Stomach smooth muscle (tissue), 2 donors: ENCODE results near the gene CCDC97.
A peak's percentile ranks its signal among the peaks of the same experiment; 100 is the strongest.

Experiments used
- H3K27ac ChIP-seq: one replicate; pipeline ENCODE4 v1.7.0; 2013; ENCODE audit warnings: mild to moderate bottlenecking, low read length, inconsistent platforms
- H3K27me3 ChIP-seq, 2 donors: one replicate each; pipeline ENCODE4 v1.7.0; 2013; ENCODE audit warnings: low read length in 2 of 2; ENCODE audit not compliant: insufficient read depth in 2 of 2, control insufficient read depth in 1 of 2
- H3K36me3 ChIP-seq, 2 donors: one replicate each; pipeline ENCODE4 v1.7.0; 2013; ENCODE audit warnings: low read length in 2 of 2; ENCODE audit not compliant: control insufficient read depth in 2 of 2, insufficient read depth in 2 of 2
- H3K4me1 ChIP-seq: one replicate; pipeline ENCODE4 v1.7.0; 2013; ENCODE audit warnings: low read length; ENCODE audit not compliant: control insufficient read depth, insufficient read depth
- H3K4me3 ChIP-seq, 2 donors: one replicate each; pipeline ENCODE4 v1.7.0; 2013; ENCODE audit warnings: low read length in 2 of 2
- H3K9ac ChIP-seq, 2 donors: one replicate each; pipeline ENCODE4 v1.7.0; 2013; ENCODE audit warnings: low read length in 2 of 2, mild to moderate bottlenecking in 1 of 2
- H3K9me3 ChIP-seq, 2 donors: one replicate each; pipeline ENCODE4 v1.7.0; 2013; ENCODE audit warnings: low read length in 2 of 2; ENCODE audit not compliant: control insufficient read depth in 2 of 2
- donor health status: healthy.
- donor health status: Pancreatic carcinoma.

CCDC97 gene

DNA sequence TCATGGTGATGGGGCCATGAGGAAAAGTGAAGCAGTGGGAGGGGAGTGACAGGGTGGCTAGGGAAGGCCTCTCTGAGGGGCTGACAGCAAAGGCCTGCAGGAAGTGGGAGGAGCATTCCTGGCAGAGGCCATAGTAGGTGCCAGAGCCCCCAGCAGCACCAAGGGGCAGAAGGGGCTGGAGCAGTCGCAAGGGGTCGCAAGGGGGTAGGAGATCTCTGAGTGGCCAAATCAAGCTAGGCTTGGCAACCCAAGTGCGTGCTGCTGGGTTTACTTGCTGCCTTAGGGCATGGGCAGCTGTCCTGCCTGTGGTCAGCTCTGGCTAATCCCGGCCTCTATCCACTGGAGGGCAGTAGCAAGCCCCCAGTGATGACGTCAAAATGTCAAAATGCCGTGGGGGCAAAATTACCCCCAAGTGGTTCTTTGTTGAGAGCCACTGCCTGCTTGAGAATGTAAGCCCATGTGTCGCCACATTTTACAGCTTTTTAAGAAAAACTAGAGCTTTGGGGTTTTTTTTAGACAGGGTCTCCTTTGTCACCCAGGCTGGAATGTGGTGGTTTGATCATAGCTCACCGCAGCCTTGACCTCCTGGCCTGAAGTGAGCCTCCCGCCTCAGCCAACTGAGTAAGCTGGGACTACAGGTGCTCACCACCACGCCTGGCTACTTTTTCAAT, 11.8 kb downstream of the CCDC97 start:
- Histone ChIP-seq H3K4me3 (no peak overlapping the region), H3K27ac (peak overlapping the region; percentile 93), H3K4me1 (peaks cover 48% of the 10 kb centered on the region), H3K36me3 (peaks cover 35 to 38% of the 10 kb centered on the region in 2 donors), H3K27me3 (no peaks in the 10 kb centered on the region), H3K9me3 (no peaks in the 10 kb centered on the region), H3K9ac (no peak overlapping the region)

DNA sequence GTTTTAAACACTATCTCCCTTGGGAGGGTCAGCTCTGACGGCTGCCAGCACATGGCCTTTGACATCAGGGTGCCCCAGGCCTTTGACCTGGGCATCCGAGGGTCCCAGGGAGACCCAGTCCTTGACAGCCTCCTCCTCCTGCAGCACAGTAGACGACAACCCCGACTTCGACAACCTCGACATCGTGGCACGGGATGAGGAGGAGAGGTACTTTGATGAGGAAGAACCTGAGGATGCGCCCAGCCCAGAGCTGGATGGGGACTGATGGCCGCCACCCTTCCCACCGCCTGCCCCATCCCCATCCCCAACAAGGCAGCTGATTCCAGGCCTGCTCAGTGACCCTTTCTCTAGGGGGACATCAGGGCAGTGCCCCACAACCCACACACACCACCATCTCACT, 12.5 kb downstream of the CCDC97 start:
- H3K4me1 ChIP-seq: peaks cover 48% of the 10 kb centered on the region
- no peak overlapping the region for H3K4me3 ChIP-seq
- peak overlapping the region; percentile 93 for H3K27ac ChIP-seq
- H3K36me3 ChIP-seq: peaks cover 28 to 31% of the 10 kb centered on the region in 2 donors
- no peaks in the 10 kb centered on the region for H3K27me3 ChIP-seq
- no peaks in the 10 kb centered on the region for H3K9me3 ChIP-seq
- H3K9ac ChIP-seq: peak overlapping the region in 1 of 2 donors; percentile 39

DNA sequence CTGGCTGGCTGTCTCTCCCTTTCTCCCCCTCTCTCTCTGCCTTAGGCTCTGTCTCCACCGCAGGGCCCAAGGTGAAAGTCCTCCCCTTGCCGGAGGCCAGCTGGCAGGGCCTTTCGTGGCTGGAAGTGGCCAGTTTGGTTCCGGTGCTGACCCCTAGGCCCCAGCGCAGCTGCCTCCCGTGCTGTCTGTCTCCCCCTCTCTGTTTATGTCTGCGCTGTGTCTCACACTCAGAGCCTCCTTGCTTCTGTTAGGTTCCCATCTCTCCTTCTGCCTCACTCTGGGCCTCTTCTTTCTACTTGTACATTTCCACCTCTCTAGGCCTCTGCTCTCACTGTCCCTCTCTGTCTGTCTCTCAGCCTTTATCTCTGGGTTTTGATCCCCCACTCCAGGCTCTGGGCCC, 13.1 kb downstream of the CCDC97 start:
- H3K4me1 ChIP-seq: peaks cover 48% of the 10 kb centered on the region
- peaks cover 29 to 31% of the 10 kb centered on the region in 2 donors for H3K36me3 ChIP-seq
- no peak overlapping the region for H3K4me3 ChIP-seq
- H3K9ac ChIP-seq: peak overlapping the region; percentile 53 to 68
- H3K9me3 ChIP-seq: no peaks in the 10 kb centered on the region
- H3K27me3 ChIP-seq: no peaks in the 10 kb centered on the region
- peak overlapping the region; percentile 93 for H3K27ac ChIP-seq

GRCh38 chr19:41323430-41324125, 13.6 kb downstream of the CCDC97 start:
- Histone ChIP-seq H3K27ac (peak overlapping the region; percentile 93), H3K9ac (peak overlapping the region; percentile 53 to 68), H3K4me1 (peaks cover 48% of the 10 kb centered on the region), H3K27me3 (no peaks in the 10 kb centered on the region), H3K9me3 (no peaks in the 10 kb centered on the region), H3K4me3 (no peak overlapping the region), H3K36me3 (peaks cover 32% of the 10 kb centered on the region in 2 donors)

GRCh38 chr19:41324231-41324702, 14.3 kb downstream of the CCDC97 start:
- Histone ChIP-seq H3K4me3 (peak overlapping the region in 1 of 2 donors; percentile 70), H3K27ac (peak overlapping the region; percentile 93), H3K9me3 (no peaks in the 10 kb centered on the region), H3K9ac (peak overlapping the region; percentile 25 to 36), H3K36me3 (peaks cover 26 to 29% of the 10 kb centered on the region in 2 donors), H3K27me3 (no peaks in the 10 kb centered on the region), H3K4me1 (peaks cover 48% of the 10 kb centered on the region)

DNA sequence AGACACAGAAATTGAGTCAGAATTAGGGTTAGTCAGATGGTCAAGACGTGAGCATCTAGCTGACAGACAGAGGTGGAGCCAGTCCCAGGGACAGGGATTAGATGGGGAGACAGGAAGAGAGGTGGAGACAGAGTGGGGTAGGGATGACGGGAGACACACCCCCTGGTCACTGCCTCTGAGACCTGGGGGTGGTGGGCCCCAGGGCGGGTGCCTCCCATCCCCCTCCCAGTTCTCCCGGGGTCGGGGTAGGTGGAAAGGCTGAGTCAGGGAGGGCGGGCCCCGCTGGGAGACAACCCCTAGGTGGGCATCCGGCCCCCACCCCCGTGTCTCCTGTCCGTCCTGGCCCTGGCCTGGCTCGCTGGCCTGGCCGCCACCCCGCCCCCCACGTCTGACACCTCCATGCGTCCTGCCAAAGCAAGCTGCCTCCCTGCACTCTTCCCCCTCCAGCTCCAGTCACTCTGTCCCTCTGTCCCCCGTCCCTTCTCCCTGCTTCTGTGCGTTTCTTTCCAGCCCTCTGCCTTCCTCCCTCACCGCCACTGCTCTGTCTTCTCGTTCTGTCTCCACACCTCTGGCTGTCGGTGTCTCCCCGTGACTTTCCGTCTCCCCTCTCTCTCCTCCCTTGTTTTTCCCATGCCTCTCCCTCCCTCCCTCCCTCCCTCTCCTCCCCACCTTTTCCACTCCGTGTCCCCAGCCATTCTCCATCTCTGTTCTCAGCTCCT, 15.1 kb downstream of the CCDC97 start:
- H3K9me3 ChIP-seq: no peaks in the 10 kb centered on the region
- peak overlapping the region; percentile 93 for H3K27ac ChIP-seq
- peaks cover 18 to 25% of the 10 kb centered on the region in 2 donors for H3K36me3 ChIP-seq
- H3K4me3 ChIP-seq: peak overlapping the region; percentile 38 to 70
- no peaks in the 10 kb centered on the region for H3K27me3 ChIP-seq
- H3K9ac ChIP-seq: peak overlapping the region; percentile 44 to 68
- H3K4me1 ChIP-seq: peaks cover 48% of the 10 kb centered on the region

DNA sequence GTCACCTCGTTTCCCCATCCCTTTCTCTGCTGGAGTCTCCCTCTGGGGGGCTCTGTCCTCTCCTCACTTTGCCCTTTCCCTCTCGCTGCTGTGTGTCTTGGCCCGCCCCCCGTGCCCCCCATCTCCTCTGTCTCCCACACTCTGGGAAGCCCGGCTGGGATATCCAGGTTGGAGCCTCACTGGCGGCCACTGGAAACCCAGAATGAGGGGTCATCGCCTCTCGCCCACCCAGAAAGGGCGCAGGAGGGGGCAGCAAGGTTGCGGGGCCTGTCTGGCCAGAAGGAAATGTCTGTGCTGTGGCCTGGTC, 15.6 kb downstream of the CCDC97 start:
- Histone ChIP-seq H3K4me3 (peak overlapping the region in 1 of 2 donors; percentile 70), H3K9me3 (no peaks in the 10 kb centered on the region), H3K27ac (peak overlapping the region; percentile 93), H3K36me3 (peaks cover 13 to 24% of the 10 kb centered on the region in 2 donors), H3K9ac (peak overlapping the region; percentile 42 to 50), H3K27me3 (no peaks in the 10 kb centered on the region), H3K4me1 (peaks cover 48% of the 10 kb centered on the region)

DNA sequence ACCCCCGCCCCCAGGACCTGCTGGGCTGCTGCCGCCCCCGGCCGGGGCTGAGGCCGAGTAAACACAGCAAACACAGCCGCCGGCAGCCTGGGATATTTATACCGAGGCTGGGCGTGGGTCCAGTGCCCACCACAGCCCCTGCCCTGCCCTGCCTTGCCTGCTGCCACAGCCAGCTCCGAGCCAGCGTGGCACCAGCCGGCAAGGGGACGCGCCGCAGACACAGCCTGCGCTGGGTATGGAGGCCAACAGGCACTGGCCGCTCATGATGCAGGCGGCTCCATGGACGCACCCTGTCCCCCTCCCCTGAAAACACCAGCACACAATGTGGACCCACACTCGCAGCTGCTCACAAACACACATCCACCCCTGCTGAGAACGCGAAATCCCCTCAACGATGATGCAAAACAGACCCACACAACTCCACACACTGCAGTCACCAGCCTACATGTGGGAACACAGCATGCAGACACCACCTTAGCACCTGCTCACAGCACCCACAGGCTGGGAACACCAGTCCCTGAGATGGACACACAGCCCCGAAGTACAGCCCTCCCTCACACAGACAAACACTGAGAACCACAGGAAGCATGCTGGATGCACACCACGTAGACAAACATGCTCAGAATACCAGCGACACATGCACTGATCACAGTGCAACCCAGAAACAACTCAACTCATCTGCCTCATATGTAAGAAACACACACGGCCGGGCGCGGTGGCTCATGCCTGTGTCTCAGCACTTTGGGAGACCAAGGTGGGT, 16.2 kb downstream of the CCDC97 start:
- no peaks in the 10 kb centered on the region for H3K9me3 ChIP-seq
- peaks cover 12 to 21% of the 10 kb centered on the region in 2 donors for H3K36me3 ChIP-seq
- H3K27ac ChIP-seq: peak overlapping the region; percentile 93
- H3K4me1 ChIP-seq: peaks cover 48% of the 10 kb centered on the region
- peak overlapping the region; percentile 21 to 70 for H3K4me3 ChIP-seq
- H3K27me3 ChIP-seq: no peaks in the 10 kb centered on the region
- peak overlapping the region; percentile 47 to 50 for H3K9ac ChIP-seq

DNA sequence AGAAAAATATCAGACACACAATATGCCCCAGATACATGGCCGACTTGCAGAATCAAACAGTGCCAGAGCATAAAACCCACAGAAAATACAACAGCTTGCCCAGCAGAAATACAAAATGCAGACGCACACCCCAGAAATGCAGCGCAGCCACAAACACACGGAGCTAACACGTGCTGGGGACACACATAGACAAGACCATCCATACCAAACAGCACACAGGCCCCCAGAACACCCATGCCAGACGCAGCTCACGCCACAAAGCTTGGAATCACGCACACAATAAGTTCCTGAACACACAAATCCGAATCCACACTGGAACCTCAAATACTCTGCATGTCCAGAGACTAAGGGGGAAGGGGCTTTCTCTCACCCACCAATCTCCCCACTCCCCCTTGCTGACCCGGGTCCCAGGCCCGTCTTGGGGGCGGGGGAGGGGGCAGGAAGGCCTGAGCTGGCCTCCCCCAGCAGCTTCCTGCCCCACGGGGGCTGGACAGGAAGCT, 17.2 kb downstream of the CCDC97 start:
- Histone ChIP-seq H3K27me3 (no peaks in the 10 kb centered on the region), H3K9ac (no peak overlapping the region), H3K4me1 (peaks cover 42% of the 10 kb centered on the region), H3K36me3 (peaks cover 10 to 26% of the 10 kb centered on the region in 2 donors), H3K4me3 (no peak overlapping the region), H3K27ac (no peak overlapping the region), H3K9me3 (no peaks in the 10 kb centered on the region)

- Histone ChIP-seq H3K9ac (no peak overlapping the region), H3K4me3 (peak overlapping the region in 1 of 2 donors; percentile 29), H3K27ac (no peak overlapping the region), H3K27me3 (no peaks in the 10 kb centered on the region), H3K36me3 (peaks cover 5 to 23% of the 10 kb centered on the region in 2 donors), H3K9me3 (no peaks in the 10 kb centered on the region), H3K4me1 (peaks cover 36% of the 10 kb centered on the region)
These were observed 17.7 kb downstream of the CCDC97 start for GRCh38 chr19:41327576-41328156.
